Kidney (tissue), 14 donors: ENCODE measurements around the gene PLPP3. TPM values are rescaled to one million over a fixed set of nuclear protein-coding genes. Genes with fewer than 3 reads are reported as not detected.
A peak's percentile ranks its signal among the peaks of the same experiment; 100 is the strongest.

Experiments used
- DNase-seq, 5 donors: peaks; one replicate each; pipeline ENCODE4 v3.0.0-alpha.2; 2013 to 2020
- FAIRE-seq: peaks from 2 replicates; lab custom pipeline; 2012; peaks lifted over from hg19 to GRCh38; lab: Jason Lieb, UNC
- H3K27ac ChIP-seq, 2 donors: one replicate each; pipeline ENCODE4 v1.7.0; 2013; ENCODE audit warnings: low read depth in 2 of 2, low read length in 2 of 2, inconsistent platforms in 1 of 2
- H3K27me3 ChIP-seq: one replicate; pipeline ENCODE4 v1.7.1; 2013; ENCODE audit warnings: low read length, inconsistent platforms; ENCODE audit not compliant: control insufficient read depth, insufficient read depth
- H3K36me3 ChIP-seq, 3 donors: one replicate each; pipeline versions ENCODE4 v1.7.0 to v1.7.1; 2013; ENCODE audit warnings: low read length in 3 of 3, control low read depth in 1 of 3, inconsistent platforms in 1 of 3; ENCODE audit not compliant: insufficient read depth in 3 of 3, control insufficient read depth in 2 of 3
- H3K4me1 ChIP-seq, 3 donors: one replicate each; pipeline versions ENCODE4 v1.7.0 to v1.7.1; 2013; ENCODE audit warnings: low read length in 3 of 3, inconsistent platforms in 1 of 3, low read depth in 1 of 3; ENCODE audit not compliant: control insufficient read depth in 2 of 3, insufficient read depth in 2 of 3
- H3K4me3 ChIP-seq, 3 donors: one replicate each; pipeline versions ENCODE4 v1.7.0 to v1.8.1; 2013; ENCODE audit warnings: low read length in 3 of 3, control low read depth in 1 of 3, inconsistent platforms in 1 of 3
- H3K9ac ChIP-seq, 3 donors: one replicate each; pipeline versions ENCODE4 v1.7.0 to v1.7.1; 2013; ENCODE audit warnings: low read length in 3 of 3, control low read depth in 1 of 3, inconsistent platforms in 1 of 3
- H3K9me3 ChIP-seq, 3 donors: one replicate each; pipeline versions ENCODE4 v1.7.0 to v1.7.1; 2013; ENCODE audit warnings: low read length in 3 of 3, control low read depth in 1 of 3, inconsistent platforms in 1 of 3; ENCODE audit not compliant: control insufficient read depth in 2 of 3, insufficient read depth in 1 of 3
- intact Hi-C: fragments of 100-400 bp; cut with DNase I; formaldehyde crosslinking; loops from one replicate; pipeline ENCODE4 v1.11.1; 2022
- polyA plus RNA-seq: library from polyadenylated mRNA; stranded (reverse); fragments of 350-450 nt; fragmentation: Illumina TruSeq; extraction: RNeasy Lipid Tissue Mini Kit (QIAGEN cat#74804); gene quantifications from one replicate; pipeline ENCODE4 v1.2.3, GENCODE V29; 2014; ENCODE audit warnings: low read depth, low replicate concordance; ENCODE audit not compliant: insufficient read depth
- total RNA-seq: library from RNA; stranded (reverse); fragmentation: NEBNext Ultra II Directional; extraction: Animal tissue kit (Norgen Biotek cat#: 25700); gene quantifications from one replicate; pipeline ENCODE4 v1.2.1, GENCODE V29; 2021
- TF ChIP-seq, protein P1 (sequence below): IDR thresholded peaks from 3 replicates; pipeline ENCODE4 v1.5.1; 2012; ENCODE audit warnings: mild to moderate bottlenecking, moderate library complexity, borderline replicate concordance; ENCODE audit not compliant: insufficient read depth; ENCODE audit errors: extremely low read depth
- donor health status: control.
- donor health status: control.
- donor health status: control.
- donor health status: control.
- donor health status: control.
- donor health status: DM: yes; HTN: yes; CAD: no.
- donor health status: Normal renal cell carcinoma (clear cell type).

The PLPP3 gene
- total and polyA plus RNA-seq, 2 donors from 2014 or later, result 100 to 107 TPM

DNA sequence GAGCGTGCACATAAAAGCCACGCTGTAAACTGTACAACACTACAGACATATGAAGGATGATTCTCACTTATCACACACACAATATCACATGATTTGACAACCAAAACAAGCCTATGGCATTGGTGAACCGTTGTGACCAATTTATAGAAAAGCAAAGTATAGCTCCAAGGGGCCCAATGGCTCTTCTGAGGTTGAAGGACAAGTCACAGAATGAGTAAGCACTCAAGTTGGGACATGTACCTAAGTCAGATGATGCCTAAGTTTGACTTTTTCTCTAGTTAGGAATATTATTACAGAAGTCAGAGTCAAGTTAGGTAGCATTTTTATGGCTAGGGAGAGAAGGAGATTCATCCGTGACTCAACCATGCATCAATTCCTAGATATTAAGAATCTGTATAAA is 45.7 kb downstream of the PLPP3 start:
- no peak for FAIRE-seq
- intact Hi-C loops, result no loop called here
- Histone ChIP-seq H3K27ac (no peak overlapping the region), H3K9ac (no peak overlapping the region), H3K36me3 (peaks cover 0 to 32% (median 23%) of the 10 kb centered on the region in 3 donors), H3K27me3 (no peaks in the 10 kb centered on the region), H3K4me3 (no peak overlapping the region), H3K4me1 (peaks cover 0 to 49% (median 40%) of the 10 kb centered on the region in 3 donors), H3K9me3 (no peaks in the 10 kb centered on the region)
- TF ChIP-seq, protein P1, sequence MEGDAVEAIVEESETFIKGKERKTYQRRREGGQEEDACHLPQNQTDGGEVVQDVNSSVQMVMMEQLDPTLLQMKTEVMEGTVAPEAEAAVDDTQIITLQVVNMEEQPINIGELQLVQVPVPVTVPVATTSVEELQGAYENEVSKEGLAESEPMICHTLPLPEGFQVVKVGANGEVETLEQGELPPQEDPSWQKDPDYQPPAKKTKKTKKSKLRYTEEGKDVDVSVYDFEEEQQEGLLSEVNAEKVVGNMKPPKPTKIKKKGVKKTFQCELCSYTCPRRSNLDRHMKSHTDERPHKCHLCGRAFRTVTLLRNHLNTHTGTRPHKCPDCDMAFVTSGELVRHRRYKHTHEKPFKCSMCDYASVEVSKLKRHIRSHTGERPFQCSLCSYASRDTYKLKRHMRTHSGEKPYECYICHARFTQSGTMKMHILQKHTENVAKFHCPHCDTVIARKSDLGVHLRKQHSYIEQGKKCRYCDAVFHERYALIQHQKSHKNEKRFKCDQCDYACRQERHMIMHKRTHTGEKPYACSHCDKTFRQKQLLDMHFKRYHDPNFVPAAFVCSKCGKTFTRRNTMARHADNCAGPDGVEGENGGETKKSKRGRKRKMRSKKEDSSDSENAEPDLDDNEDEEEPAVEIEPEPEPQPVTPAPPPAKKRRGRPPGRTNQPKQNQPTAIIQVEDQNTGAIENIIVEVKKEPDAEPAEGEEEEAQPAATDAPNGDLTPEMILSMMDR, result no peak
- DNase-seq, result no peak

DNA sequence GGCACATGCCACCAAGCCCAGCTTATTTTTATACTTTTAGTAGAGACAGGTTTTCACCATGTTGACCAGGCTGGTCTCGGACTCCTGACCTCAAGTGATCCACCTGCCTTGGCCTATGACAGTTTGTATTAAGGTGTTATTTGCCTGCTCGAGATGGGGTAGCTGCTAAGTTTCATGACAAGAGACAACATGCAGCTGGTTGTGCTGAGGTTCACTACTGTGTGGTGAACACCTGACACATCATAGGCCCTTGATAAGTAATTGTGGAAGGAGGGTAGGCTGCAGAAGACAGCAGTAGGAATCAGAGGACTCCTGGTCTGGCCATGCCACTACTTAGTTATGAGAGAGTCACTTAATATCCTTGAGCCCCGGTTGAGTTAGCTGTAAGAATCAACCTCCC is 46.2 kb downstream of the PLPP3 start:
- no peak overlapping the region for H3K4me3 ChIP-seq
- peaks cover 2 to 49% (median 44%) of the 10 kb centered on the region in 3 donors for H3K4me1 ChIP-seq
- intact Hi-C loops, result no loop called here
- TF ChIP-seq, protein P1, result no peak
- DNase-seq (no peak), FAIRE-seq (no peak)
- H3K27ac ChIP-seq, result no peak overlapping the region
- H3K27me3 ChIP-seq, result no peaks in the 10 kb centered on the region
- no peaks in the 10 kb centered on the region for H3K9me3 ChIP-seq
- peaks cover 0 to 32% (median 23%) of the 10 kb centered on the region in 3 donors for H3K36me3 ChIP-seq
- no peak overlapping the region for H3K9ac ChIP-seq

DNA sequence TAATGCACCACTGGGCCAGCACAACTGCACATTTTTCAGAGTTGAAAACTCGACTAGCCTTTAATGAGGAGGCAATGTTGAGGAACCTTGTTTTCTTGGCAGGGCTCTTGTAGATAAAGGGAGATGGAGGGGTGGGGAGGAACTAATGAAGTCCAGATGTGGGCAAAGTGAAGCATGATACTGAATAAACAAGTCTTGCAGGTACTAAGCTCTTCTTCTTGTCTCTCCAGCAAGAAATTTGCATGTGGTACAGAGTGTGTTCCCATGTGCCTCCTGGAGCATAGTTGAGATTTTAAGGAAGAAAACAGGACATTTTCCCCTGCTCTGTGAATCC is 47.0 kb downstream of the PLPP3 start:
- Histone ChIP-seq H3K4me3 (no peak overlapping the region), H3K4me1 (peaks cover 8 to 50% (median 48%) of the 10 kb centered on the region in 3 donors), H3K9me3 (no peaks in the 10 kb centered on the region), H3K27me3 (no peaks in the 10 kb centered on the region), H3K36me3 (peaks cover 0 to 32% (median 23%) of the 10 kb centered on the region in 3 donors), H3K9ac (peak overlapping the region in 1 of 3 donors; percentile 5), H3K27ac (no peak overlapping the region)
- DNase-seq (peak in 1 of 5 donors; percentile 42), FAIRE-seq (no peak)
- intact Hi-C loops, result no loop called here
- TF ChIP-seq, protein P1, result no peak
